ENCODE results near the gene AKNA.

Gene AKNA

GRCh38 chr9:114300153-114300845, 87.5 kb downstream of the AKNA start:
- DNase-seq: no peak

GRCh38 chr9:114299286-114300152, 88.3 kb downstream of the AKNA start:
- no peak for DNase-seq

- no peak for DNase-seq
Measured at GRCh38 chr9:114296338-114296737, 91.4 kb downstream of the AKNA start.

GRCh38 chr9:114294664-114295063, 93.1 kb downstream of the AKNA start:
- no peak for DNase-seq

- DNase-seq: no peak
Measured at GRCh38 chr9:114291886-114292590, 95.7 kb downstream of the AKNA start.

GRCh38 chr9:114291064-114291474, 96.7 kb downstream of the AKNA start:
- DNase-seq: peak; percentile 65

- no peak for DNase-seq
Measured at GRCh38 chr9:114290561-114290986, 97.2 kb downstream of the AKNA start.

GRCh38 chr9:114289571-114290481, 98.0 kb downstream of the AKNA start:
- DNase-seq: no peak

GRCh38 chr9:114289106-114289505, 98.7 kb downstream of the AKNA start:
- DNase-seq: no peak

GRCh38 chr9:114288193-114289091, 99.3 kb downstream of the AKNA start:
- DNase-seq: no peak

- DNase-seq: peak; percentile 18
Measured at GRCh38 chr9:114287763-114288192, 100.0 kb downstream of the AKNA start.

GRCh38 chr9:114287001-114287762, 100.6 kb downstream of the AKNA start:
- DNase-seq: peak; percentile 67

- DNase-seq: no peak
Measured at GRCh38 chr9:114286146-114286679, 101.6 kb downstream of the AKNA start.

- no peak for DNase-seq
Measured at GRCh38 chr9:114285166-114285867, 102.5 kb downstream of the AKNA start.

- no peak for DNase-seq
Measured at GRCh38 chr9:114284316-114285060, 103.3 kb downstream of the AKNA start.
